ENCODE results near the gene DPYSL5. TPM values are rescaled to one million over a fixed set of nuclear protein-coding genes. Genes with fewer than 3 reads are reported as not detected.

The DPYSL5 gene
- total and polyA plus RNA-seq, 2 of the 13 experiments (the other 11 are each of a cell fraction or from before 2014, with no cell fraction given) = 0.15 TPM; not detected in 1

DNA sequence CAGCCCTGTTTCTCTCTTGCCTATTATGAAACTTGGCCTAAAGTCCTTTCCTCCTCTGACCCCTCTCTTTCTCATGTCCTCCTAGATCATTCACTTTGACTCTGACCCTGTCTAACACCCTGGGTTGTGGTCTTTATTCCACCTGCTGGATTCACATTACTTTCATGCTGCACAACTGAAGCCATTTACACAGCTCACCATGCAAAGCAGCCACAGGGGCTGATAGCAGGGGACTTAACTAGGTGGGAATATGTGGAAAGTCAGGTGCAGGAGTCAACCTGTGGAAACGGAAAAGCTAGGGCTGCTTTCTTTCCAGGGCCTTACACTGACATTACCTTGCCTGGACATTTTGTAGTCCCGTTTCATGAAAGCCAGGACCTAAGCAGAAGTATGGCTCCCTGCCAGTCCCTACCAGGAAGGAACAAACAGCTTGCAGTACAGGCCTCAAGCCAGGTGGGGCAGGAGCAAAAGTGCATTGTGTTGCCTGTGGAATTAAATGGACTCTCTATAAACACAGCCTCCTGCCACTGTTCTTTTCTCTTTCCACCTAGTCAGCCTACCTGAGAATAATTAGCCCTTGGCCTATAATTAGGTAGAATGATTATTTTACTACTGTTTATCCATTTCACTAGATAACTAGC, 134.3 kb downstream of the DPYSL5 start (continued):
- TF ChIP-seq, protein P1, sequence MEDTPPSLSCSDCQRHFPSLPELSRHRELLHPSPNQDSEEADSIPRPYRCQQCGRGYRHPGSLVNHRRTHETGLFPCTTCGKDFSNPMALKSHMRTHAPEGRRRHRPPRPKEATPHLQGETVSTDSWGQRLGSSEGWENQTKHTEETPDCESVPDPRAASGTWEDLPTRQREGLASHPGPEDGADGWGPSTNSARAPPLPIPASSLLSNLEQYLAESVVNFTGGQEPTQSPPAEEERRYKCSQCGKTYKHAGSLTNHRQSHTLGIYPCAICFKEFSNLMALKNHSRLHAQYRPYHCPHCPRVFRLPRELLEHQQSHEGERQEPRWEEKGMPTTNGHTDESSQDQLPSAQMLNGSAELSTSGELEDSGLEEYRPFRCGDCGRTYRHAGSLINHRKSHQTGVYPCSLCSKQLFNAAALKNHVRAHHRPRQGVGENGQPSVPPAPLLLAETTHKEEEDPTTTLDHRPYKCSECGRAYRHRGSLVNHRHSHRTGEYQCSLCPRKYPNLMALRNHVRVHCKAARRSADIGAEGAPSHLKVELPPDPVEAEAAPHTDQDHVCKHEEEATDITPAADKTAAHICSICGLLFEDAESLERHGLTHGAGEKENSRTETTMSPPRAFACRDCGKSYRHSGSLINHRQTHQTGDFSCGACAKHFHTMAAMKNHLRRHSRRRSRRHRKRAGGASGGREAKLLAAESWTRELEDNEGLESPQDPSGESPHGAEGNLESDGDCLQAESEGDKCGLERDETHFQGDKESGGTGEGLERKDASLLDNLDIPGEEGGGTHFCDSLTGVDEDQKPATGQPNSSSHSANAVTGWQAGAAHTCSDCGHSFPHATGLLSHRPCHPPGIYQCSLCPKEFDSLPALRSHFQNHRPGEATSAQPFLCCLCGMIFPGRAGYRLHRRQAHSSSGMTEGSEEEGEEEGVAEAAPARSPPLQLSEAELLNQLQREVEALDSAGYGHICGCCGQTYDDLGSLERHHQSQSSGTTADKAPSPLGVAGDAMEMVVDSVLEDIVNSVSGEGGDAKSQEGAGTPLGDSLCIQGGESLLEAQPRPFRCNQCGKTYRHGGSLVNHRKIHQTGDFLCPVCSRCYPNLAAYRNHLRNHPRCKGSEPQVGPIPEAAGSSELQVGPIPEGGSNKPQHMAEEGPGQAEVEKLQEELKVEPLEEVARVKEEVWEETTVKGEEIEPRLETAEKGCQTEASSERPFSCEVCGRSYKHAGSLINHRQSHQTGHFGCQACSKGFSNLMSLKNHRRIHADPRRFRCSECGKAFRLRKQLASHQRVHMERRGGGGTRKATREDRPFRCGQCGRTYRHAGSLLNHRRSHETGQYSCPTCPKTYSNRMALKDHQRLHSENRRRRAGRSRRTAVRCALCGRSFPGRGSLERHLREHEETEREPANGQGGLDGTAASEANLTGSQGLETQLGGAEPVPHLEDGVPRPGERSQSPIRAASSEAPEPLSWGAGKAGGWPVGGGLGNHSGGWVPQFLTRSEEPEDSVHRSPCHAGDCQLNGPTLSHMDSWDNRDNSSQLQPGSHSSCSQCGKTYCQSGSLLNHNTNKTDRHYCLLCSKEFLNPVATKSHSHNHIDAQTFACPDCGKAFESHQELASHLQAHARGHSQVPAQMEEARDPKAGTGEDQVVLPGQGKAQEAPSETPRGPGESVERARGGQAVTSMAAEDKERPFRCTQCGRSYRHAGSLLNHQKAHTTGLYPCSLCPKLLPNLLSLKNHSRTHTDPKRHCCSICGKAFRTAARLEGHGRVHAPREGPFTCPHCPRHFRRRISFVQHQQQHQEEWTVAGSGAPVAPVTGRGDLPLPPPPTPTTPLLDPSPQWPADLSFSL (CRISPR knock-in tag; IDR thresholded peaks at IDR 0.05) = no peak
- TF ChIP-seq, protein P2, sequence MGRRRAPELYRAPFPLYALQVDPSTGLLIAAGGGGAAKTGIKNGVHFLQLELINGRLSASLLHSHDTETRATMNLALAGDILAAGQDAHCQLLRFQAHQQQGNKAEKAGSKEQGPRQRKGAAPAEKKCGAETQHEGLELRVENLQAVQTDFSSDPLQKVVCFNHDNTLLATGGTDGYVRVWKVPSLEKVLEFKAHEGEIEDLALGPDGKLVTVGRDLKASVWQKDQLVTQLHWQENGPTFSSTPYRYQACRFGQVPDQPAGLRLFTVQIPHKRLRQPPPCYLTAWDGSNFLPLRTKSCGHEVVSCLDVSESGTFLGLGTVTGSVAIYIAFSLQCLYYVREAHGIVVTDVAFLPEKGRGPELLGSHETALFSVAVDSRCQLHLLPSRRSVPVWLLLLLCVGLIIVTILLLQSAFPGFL (CRISPR knock-in tag; IDR thresholded peaks at IDR 0.05) = no peak
- no peak for TF ChIP-seq ZNF878 (CRISPR knock-in tag; IDR thresholded peaks at IDR 0.05)
- peak; percentile 33; the same call in 1 of the 2 replicates for TF ChIP-seq ERF (CRISPR knock-in tag; IDR thresholded peaks at IDR 0.05)

DNA sequence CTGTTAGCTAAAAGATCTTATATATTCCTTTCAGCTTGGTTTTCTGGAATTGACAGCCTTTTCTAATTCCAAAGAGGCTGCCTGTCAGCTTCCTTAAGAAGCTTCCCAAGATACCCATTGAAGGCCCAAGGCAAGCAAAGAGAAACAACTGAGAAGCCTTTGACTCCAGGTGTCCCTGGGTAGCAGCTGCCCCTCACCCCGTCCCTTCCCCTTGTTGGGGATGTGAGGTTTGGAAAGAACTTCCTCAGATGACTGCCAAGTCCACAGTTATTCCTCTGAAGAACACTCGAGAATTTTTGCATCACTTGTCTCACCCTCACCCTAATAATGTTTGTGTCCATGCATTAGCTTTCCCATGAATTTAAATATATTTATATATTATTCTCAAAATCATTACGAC, 135.8 kb downstream of the DPYSL5 start:
- H3K4me2 ChIP-seq (ENCODE audit: low read depth, low read length) = no peak overlapping the region
- WGBS (ENCODE audit: low lambda C conversion rate) = 4% methylated on average over 3 of the region's 3 CpGs
- H3K9ac ChIP-seq (ENCODE audit: insufficient read depth, low read depth, low read length) = no peak overlapping the region
- in situ Hi-C loops (cut with HindIII; ENCODE audit: extremely low pct_ligation_motif_present, low pct_unique_long_range_greater_than_20kb) = no loop called here
- H3K27me3 ChIP-seq (ENCODE audit: control insufficient read depth in 1 of 2, insufficient read depth in 2 of 2, low read length in 2 of 2) = peaks cover 0 to 4% of the 10 kb centered on the region in 2 experiments; a peak in 1 of 5 replicates
- no peaks in the 10 kb centered on the region for H3K36me3 ChIP-seq (replicated peaks in 1 of 2; ENCODE audit: control insufficient read depth in 1 of 2, insufficient read depth in 2 of 2, low read length in 2 of 2)
- no peaks in the 10 kb centered on the region for H3K79me2 ChIP-seq (ENCODE audit: insufficient read depth, low read length)
- H3K9me3 ChIP-seq (ENCODE audit: low read length) = no peaks in the 10 kb centered on the region
- ChIA-PET POLR2A (no interaction called here), CTCF (ENCODE audit: low intra/inter-chr PET ratio, low total read pairs) (no interaction called here)
- intact Hi-C loops (cut with micrococcal nuclease; ENCODE audit: unreplicated experiment) = no loop called here
- no peak overlapping the region for H2AFZ ChIP-seq (ENCODE audit: low read length)
- no TSS peak for BruUV-seq (replicated peaks)
- H4K20me1 ChIP-seq (ENCODE audit: insufficient read depth, low read length) = no peaks in the 10 kb centered on the region
- ATAC-seq (no peak), FAIRE-seq (no peak), DNase-seq (ENCODE audit: low spot score) (no peak)
- H3K27ac ChIP-seq (ENCODE audit: extremely low read length, insufficient read depth, low read length) = no peak overlapping the region
- H3K4me3 ChIP-seq (replicated peaks in 1 of 3; ENCODE audit: insufficient read depth in 1 of 3, low read depth in 2 of 3, low read length in 3 of 3) = no peak overlapping the region
- peaks cover 14% of the 10 kb centered on the region for H3K4me1 ChIP-seq (ENCODE audit: insufficient read depth, low read length)
- no peak for TF ChIP-seq HCFC1 (IDR thresholded peaks at IDR 0.05; ENCODE audit: low read depth, low read length)
- TF ChIP-seq KMT2B (CRISPR knock-in tag; IDR thresholded peaks at IDR 0.05) = no peak
- TF ChIP-seq, protein P3, sequence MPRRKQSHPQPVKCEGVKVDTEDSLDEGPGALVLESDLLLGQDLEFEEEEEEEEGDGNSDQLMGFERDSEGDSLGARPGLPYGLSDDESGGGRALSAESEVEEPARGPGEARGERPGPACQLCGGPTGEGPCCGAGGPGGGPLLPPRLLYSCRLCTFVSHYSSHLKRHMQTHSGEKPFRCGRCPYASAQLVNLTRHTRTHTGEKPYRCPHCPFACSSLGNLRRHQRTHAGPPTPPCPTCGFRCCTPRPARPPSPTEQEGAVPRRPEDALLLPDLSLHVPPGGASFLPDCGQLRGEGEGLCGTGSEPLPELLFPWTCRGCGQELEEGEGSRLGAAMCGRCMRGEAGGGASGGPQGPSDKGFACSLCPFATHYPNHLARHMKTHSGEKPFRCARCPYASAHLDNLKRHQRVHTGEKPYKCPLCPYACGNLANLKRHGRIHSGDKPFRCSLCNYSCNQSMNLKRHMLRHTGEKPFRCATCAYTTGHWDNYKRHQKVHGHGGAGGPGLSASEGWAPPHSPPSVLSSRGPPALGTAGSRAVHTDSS (CRISPR knock-in tag; conservative IDR thresholded peaks at IDR 0.05) = no peak
- TF ChIP-seq, protein P4, sequence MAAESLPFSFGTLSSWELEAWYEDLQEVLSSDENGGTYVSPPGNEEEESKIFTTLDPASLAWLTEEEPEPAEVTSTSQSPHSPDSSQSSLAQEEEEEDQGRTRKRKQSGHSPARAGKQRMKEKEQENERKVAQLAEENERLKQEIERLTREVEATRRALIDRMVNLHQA (CRISPR knock-in tag; IDR thresholded peaks at IDR 0.05) = no peak
- TF ChIP-seq AHR (CRISPR knock-in tag; IDR thresholded peaks at IDR 0.05) = no peak
- no peak for TF ChIP-seq ZNF496 (CRISPR knock-in tag; IDR thresholded peaks at IDR 0.05; ENCODE audit: insufficient replicate concordance)

All from HepG2 (cell line).